Nucleus accumbens (tissue), 56 donors: ENCODE measurements around the gene UTP25.
"Not testable (repeated sequence)": the region's sequence is repeated elsewhere in the genome, so short reads cannot be mapped to it uniquely, and the experiment has no call there.

ENCODE experiments used
- DNase-seq, 56 donors: peaks; one replicate each; lab custom pipeline; 2025; lab: John Stamatoyannopoulos, UW

UTP25 gene

GRCh38 chr1:209827384-209828262 lies at the start of gene UTP25:
TSS of gene UTP25 (plus strand) at chr1:209827972. CDS start at chr1:209828064, 92 bp downstream.
- DNase-seq, result peak in 55 of 56 donors; percentile 56 to 96 (median 86)

- DNase-seq, result no peak
Observed at GRCh38 chr1:209778102-209778501, 49.7 kb upstream of the UTP25 start.

- DNase-seq, result no peak
Observed at GRCh38 chr1:209780268-209780667, 47.5 kb upstream of the UTP25 start.

GRCh38 chr1:209783386-209783785 lies 44.4 kb upstream of the UTP25 start:
- no peak for DNase-seq

GRCh38 chr1:209784265-209785169 lies 43.3 kb upstream of the UTP25 start, which contains the start of gene C1orf74:
TSS of gene C1orf74 (minus strand) at chr1:209784559. CDS start at chr1:209783634, 925 bp downstream.
- DNase-seq, result peak; percentile 82 to 99 (median 96)

- no peak for DNase-seq
Observed at GRCh38 chr1:209785592-209785991, 42.2 kb upstream of the UTP25 start.

GRCh38 chr1:209786146-209786545 lies 41.6 kb upstream of the UTP25 start:
- DNase-seq, result no peak

- peak in 22 of 56 donors; percentile 9 to 63 (median 30) for DNase-seq
Observed at GRCh38 chr1:209787551-209787950, 40.2 kb upstream of the UTP25 start.

GRCh38 chr1:209789245-209789644 lies 38.5 kb upstream of the UTP25 start:
- no peak for DNase-seq

GRCh38 chr1:209790286-209791193 lies 37.2 kb upstream of the UTP25 start:
- no peak for DNase-seq

- DNase-seq, result no peak
Observed at GRCh38 chr1:209791920-209792319, 35.9 kb upstream of the UTP25 start.

GRCh38 chr1:209793711-209794110 lies 34.1 kb upstream of the UTP25 start:
- not testable (repeated sequence) for DNase-seq

- DNase-seq, result no peak
Observed at GRCh38 chr1:209797978-209798639, 29.7 kb upstream of the UTP25 start.

- DNase-seq, result no peak
Observed at GRCh38 chr1:209800984-209801834, 26.6 kb upstream of the UTP25 start.

GRCh38 chr1:209802117-209802779 lies 25.5 kb upstream of the UTP25 start:
- no peak for DNase-seq

GRCh38 chr1:209802780-209803152 lies 25.0 kb upstream of the UTP25 start:
- DNase-seq, result no peak

- no peak for DNase-seq
Observed at GRCh38 chr1:209803568-209803967, 24.2 kb upstream of the UTP25 start.

GRCh38 chr1:209805341-209805781 lies 22.4 kb upstream of the UTP25 start:
- no peak for DNase-seq
